Activated naive CD4-positive, alpha-beta T cell (primary cell): ENCODE data around the gene CYB5RL.
"Not testable (repeated sequence)": the region's sequence is repeated elsewhere in the genome, so short reads cannot be mapped to it uniquely, and the experiment has no call there.

ENCODE experiments used
- DNase-seq, 4 experiments: peaks; one replicate each; lab custom pipeline; 2025; lab: John Stamatoyannopoulos, UW

CYB5RL gene, protein sequence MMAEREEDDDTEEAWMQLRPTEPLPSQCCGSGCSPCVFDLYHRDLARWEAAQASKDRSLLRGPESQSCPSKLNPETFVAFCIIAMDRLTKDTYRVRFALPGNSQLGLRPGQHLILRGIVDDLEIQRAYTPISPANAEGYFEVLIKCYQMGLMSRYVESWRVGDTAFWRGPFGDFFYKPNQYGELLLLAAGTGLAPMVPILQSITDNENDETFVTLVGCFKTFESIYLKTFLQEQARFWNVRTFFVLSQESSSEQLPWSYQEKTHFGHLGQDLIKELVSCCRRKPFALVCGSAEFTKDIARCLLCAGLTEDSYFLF

DNA sequence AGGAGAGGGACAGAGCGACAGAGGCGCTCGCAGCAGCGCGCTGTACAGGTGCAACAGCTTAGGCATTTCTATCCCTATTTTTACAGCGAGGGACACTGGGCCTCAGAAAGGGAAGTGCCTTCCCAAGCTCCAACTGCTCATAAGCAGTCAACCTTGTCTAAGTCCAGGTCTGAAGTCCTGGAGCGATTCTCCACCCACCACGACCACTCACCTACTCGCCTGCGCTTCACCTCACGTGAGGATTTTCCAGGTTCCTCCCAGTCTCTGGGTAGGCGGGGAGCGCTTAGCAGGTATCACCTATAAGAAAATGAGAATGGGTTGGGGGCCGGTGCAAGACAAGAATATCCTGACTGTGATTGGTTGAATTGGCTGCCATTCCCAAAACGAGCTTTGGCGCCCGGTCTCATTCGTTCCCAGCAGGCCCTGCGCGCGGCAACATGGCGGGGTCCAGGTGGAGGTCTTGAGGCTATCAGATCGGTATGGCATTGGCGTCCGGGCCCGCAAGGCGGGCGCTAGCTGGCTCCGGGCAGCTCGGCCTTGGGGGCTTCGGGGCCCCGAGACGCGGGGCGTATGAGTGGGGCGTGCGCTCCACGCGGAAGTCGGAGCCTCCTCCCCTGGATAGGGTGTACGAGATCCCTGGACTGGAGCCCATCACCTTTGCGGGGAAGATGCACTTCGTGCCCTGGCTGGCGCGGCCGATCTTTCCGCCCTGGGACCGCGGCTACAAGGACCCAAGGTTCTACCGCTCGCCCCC lies at the start of gene CYB5RL, which contains the start of gene MRPL37:
CYB5RL (minus strand) TSS at position 266 of the 754 bp plus-strand sequence. CDS start 4,414 bp downstream, outside the sequence.
MRPL37 (plus strand) TSS at position 403 of the 754 bp plus-strand sequence; CDS start at position 480, 77 bp downstream.
- DNase-seq = peak; percentile 61 to 82 (median 76)

DNA sequence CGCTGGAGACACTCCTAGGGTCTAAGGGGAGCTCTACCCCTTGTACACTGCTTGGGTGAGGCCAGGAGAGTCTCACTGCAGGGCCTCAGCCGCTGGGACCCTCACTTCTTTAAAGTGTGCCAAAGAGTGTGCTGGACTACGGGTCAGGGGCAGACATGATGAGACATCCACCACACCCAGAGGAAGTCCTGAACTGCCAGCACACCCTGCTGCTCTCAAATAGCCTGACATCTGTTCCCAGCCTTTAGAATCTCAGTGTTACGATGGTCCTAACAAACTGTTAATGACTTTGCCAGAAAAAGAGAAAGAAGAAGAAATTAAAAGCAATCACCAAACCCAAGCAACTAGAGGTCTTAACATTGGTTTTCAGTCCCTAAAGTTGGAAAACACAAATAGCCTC lies 49.1 kb upstream of the CYB5RL start:
- DNase-seq = no peak

DNA sequence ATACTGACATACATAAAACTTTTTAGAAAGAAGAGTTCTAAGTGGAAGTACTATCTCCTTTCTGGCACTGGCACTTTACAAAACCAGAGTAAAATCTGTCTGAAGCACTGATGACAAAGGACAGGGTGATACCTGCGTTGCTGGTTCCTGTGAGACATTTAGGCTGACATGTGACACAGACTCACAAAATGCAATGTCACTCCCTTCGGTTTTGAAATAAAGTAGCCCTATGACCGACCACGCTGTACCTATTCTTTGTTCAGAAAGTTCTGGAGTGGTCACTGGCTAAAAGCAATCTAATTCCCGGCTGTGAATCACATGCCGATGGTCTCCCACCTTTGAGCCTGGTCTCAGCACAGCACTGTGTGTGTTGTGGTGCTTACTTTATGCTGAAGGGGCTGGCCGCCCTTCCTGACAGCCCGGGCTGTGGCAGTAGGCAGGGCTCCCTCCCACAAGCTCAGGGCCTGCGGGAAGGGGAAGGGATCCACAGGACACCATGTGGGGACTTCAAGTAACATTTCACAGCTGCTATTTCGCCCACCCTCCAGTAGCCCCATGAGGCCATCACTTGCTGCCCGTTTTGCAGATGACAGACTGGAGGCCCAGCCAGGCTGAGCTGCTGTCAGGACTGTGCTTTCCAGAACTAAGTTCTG lies 48.2 kb upstream of the CYB5RL start:
- DNase-seq = no peak

DNA sequence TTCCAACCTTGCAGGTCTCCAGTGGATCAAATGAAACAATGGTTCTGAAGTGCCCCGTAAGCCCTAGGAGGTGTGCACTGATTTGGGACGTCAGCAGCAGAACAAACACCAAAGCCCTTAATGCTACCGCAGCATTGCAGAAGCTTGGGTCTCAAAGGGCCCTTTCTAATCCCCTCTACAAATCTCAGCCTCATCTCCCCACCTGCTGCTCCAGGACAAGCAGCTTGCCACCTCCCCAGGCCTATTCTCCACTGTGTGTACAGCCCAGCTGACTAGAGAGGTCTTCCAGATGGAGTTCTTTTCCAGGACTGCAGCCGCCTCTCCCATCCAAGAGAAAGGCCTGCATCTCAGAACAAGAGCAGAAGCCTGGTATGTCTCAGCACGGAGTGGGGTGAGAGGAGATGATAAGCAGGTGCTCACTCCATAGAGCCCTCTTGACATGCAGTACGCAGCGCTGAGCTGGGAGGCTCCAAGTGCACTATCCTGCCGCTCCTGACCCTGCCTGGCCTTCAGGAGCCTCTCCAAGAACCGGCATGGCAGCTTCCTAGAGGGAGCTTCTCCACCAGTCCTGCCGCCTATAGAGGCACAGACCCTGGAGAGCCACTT lies 46.4 kb upstream of the CYB5RL start:
- no peak for DNase-seq

DNA sequence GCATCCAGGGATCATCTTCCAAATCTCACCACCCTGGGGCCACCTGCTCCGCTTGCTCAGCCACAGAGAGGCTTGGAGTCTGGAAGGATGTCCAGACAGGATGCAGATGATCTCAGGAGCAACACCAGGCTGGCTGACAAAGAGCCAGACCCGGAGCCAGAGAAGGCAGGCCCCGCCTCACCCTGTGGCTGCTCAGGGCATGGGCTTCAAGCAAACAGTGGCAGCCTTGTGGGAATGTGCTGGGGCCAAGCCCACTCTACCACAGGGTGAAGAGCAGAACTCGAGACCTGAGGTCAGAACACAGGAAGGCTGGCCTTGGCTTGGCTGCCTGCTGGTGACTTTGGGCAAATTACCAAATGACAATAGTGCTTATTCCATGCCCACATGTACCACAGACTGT lies 45.7 kb upstream of the CYB5RL start:
- DNase-seq = no peak

DNA sequence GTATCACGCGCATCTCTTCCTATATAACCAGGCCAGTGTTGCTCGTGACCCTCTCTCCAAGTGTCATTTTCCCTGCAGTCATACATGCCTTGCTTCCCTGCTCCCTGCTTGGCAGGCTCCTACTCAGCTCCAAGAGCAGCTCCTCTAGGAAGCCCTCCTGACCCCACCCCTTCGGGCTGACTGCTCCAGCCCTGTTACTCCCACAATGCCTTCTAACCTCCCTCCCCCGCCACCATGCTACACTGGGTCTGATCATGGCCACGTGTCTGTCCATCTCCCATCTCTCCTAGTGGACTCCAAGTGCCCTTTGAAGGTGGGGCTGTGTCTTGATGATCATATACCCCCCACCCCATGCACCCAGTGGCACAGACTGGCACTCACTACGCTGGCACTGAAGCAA lies 44.8 kb upstream of the CYB5RL start:
- no peak for DNase-seq

DNA sequence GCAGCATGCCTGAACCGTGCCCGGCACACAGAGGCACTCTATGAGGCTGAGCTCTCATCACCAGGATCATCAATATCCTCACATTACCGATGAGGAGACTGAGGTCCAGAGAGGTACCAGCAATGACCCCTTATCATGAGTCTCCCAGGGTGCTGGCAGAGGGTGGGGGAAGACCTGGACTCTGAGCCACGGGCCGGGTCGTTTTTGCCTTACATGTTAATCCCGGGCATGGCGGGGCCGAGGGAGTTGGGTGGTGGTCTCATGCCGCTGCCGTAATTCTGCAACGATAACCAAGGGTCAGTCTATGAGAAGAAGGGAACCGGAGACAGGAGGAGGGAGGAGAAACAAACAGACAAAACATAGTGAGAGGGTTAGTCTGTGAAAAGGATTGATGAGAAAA lies 43.2 kb upstream of the CYB5RL start:
- DNase-seq = no peak

DNA sequence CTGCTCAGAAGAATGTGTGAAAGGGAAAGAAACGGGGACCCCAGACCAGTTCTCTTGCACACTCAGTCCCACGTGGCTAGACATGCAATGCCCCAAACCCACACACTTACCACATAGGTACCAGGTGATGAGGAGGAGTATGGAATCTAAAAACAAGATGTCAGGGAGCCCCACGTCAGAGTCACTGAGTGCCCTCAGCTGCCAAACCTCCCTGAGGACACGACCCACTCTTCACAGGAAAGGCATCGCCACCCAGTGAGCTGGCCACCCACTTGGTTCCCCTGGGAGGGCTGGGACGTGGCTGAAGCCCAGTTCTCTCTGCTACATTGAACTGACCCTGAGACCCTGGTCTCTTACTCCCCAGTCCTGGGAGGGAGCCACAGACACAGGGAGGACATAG lies 41.5 kb upstream of the CYB5RL start:
- DNase-seq = no peak

DNA sequence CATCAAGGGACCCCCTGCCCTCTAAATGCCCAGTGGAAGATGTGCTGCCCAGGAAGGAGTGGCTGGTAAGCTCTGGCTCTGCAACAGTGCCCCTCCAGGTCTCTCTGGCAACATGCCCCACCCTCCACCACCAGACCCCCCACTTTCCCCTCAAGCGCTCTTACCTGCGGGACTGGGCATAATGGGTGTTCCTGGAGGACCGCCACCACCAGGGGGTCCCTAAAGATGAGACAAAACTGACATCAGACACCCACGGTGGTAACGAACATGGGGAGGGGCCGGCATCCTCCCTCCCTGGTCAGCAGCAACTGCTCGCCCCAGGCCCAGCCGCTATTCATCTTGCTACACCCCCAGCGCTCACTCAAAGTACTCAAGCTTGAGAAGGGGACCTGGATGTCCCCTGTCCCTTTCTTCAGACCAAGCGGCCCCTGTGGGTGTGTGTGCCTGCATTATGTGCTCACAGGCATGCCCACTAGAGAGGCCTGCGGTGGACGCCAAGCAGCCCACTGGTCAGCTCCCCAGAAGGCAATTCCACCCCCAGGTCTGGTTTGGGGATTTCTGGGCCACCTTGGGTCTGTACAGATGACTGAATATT lies 41.0 kb upstream of the CYB5RL start:
- no peak for DNase-seq

DNA sequence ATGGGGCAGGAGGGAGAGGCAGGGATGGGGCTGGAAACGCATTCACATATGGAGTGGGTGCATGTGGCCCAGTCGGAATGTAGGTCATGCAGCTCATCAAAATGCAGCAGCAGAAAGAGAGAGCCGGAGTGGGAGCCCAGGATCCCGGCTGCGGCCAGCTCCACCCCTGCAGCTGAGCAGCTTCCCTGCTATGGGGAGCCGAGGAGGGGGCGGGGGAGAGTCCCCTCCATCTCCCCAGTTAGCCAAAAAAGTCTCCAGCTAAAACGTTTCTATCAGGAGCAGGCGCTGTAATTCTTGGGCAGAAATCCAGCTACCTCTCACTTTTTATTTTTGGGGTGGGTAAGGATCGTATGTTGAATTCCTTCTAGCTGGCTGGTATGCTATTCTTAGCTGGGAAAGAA lies 39.8 kb upstream of the CYB5RL start:
- no peak for DNase-seq

DNA sequence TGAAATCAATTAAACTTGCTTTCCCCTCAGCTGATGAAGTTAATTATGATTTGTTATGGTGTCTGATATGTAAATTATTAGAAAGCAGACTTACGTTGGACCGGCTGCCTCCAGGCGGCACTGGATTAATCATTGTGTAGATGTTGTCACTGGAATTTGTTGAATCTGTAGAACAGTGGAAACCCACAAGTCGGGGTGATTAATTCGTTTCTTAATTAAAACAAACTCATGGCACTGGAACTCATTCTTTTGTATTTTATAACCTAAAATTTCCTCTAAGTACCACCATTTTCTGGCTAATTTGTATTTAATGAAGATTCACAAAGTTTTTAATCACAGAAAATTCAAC lies 39.2 kb upstream of the CYB5RL start:
- no peak for DNase-seq

DNA sequence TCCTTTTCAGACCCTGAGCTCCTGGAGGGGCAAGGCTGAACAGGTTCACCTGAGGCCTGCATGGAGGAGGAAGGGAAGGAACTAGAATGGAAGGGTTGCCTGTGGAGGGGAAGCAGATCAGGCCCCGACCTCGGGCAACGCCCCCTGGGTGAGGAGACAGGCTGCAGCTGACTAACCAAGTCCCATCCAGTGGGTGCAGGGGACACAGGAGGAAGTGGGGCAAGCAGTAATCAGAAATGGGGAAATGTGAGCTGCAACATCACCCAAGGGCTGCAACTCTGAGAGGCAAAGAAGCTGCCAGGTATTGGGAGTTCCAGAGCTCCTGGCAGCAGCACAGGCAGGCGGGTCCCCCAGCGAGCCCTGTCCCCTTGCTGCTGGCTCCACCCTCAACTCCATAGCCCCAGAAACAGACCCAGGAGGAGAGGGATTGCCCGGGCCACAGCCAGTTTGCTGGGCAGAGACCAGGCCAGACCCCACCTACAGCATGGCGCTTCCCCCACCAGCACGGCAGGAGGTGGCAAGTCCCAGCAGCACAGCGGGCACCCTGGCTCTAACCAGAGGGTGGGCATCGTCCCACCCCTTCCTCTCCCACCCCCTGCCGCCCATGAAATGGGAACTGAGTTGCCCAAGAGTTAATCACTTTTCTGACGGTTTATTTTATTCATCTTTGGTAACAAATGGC lies 38.7 kb upstream of the CYB5RL start:
- DNase-seq = no peak

DNA sequence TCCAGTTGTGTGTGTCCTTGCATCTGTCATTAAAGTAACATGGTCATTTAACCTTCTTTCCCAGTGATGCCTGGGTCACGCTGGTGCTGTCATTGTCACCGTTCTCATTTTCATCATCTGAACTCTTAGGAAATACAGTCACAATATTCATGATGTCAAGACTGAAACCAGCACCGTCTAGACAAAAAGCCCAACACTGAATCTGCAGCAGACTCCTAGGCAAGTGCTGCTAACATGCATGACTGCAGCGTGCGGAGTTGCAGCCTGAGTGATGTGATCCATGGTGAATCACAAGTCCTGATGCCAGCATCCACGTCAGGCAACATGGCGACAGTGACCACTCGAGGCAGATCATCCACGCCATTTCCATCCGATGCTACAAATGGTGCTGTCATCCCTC lies 37.8 kb upstream of the CYB5RL start:
- DNase-seq = no peak

DNA sequence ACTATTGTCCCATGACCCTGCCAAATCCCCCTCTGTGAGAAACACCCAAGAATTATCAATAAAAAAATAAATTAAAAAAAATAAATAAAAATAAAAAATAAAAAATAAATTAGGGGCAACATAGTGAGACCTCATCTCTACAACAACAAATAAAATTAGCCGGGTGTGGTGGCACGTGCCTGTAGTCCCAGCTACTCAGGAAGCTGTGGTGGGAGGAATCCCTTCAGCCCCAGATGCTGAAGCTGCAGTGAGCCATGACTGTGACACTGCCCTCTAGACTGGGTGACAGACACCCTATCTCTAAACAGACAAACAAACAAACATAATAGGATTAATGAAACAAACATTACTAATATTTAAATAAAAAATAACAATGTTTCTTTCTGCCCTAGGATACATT lies 34.5 kb upstream of the CYB5RL start:
- DNase-seq = no peak

DNA sequence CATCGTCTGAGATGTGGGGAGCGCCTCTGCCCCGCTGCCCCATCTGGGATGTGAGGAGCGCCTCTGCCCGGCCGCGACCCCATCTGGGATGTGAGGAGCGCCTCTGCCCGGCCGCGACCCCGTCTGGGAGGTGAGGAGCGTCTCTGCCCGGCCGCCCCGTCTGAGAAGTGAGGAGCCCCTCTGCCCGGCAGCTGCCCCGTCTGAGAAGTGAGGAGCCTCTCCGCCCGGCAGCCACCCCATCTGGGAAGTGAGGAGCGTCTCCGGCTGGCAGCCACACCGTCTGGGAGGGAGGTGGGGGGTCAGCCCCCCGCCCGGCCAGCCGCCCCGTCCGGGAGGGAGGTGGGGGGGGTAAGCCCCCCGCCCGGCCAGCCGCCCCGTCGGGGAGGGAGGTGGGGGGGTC lies 33.4 kb upstream of the CYB5RL start:
- not testable (repeated sequence) for DNase-seq

DNA sequence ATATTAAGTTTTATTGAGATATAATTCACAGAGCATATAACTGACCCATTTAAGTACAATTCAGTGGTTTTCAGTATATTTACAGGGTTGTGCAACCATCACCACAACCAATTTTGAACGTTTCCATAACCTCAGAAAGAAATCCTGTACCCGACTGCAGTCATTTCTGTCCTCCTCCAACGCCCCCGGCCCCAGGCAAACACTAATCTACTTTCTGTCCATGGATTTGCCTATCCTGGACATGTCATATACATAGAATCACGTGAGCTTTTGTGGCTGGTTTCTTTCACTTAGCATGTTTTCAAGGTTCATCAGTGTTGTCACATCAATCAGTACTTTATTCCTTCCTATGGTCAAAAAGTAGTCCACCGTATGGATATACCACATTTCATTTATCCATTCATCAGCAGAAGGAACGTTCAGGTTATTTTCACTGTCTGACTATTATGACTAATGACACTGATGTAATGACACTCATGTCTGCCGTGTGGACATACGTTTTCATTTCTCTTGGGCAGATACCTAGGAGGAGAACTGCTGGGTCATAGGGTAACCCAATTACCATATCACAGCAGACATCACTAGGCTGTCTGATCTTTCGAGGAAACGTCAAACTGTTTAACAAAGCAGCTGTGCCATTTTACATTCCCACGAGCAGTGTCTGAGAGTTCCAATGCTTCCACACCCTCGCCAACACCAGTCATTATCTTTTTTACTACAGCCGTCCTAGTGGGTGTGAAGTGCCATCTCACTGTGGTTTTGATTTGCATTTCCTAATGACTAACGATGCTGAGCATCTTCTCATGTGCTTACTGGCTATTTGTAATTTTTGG lies 30.9 kb upstream of the CYB5RL start:
- DNase-seq = no peak

DNA sequence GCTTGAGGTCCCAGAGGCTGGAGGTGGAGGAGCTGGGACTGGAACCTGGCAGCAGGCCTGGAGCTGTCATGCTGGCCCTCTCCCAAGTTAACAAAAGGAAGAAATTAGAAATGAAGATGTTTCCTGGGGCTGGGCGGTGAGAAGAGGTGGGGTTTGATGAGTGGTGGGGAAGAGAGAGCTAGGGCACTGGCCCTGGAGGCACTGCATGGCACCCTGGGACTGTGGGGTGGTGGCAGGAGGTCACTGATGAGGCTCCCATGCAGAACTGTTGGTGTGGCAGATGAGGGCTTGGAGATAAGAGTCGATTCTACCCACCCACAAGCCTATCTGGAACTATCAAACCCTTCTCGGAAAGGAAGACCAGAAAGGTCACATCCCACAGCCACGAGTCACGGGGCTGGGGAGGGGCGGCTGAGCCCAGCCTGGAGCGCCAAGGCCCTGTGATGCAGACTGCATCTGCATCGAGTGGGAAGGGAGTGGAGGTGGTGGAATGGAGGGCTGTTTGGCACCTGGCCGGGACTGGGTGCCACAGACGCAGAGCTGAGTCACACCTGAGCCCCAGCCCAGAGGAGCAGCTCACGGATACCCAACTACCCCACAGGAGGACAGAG lies 29.6 kb upstream of the CYB5RL start:
- DNase-seq = no peak

DNA sequence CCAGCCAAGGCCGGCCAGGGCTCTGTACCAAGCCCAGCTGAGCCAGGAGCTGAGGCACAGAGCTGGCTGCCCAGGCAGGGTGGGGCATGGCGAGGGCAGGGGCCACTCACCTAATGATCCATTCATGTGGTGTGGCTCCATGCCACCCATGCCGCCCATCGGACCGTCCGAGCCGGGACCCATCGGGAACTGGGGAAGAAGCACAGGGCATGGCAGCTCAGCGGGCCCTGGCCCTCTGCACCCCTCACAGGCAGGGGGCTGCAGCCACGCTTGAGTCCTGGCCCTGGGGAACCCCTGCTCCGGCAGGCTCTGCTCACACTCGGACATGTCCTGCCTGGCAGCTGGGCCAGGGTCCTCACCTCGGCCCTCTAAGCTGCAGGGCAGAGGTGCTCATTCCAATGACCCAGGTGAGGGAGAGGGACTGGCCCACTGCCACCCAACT lies 28.8 kb upstream of the CYB5RL start:
- no peak for DNase-seq

DNA sequence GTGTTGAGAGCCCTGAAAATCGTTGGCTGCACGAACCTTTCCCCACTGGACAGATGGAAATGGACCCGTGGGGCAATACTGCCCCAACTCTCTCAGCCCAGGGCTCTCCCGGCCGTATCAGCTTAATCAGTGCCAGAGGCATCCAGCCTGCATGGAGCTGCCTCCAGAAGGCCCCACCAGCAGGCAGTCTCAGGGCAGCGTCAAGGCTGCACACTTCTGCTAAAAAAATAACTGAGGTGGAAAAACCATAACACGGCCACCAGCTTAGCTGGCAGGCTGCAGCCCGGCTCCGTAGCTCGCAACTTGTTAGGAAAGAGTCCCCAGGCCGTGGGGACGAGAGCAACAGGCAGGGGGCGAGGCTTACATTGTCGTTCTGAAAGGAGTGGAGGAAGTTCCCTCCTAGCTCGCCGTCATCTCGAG lies 28.1 kb upstream of the CYB5RL start:
- DNase-seq = no peak

DNA sequence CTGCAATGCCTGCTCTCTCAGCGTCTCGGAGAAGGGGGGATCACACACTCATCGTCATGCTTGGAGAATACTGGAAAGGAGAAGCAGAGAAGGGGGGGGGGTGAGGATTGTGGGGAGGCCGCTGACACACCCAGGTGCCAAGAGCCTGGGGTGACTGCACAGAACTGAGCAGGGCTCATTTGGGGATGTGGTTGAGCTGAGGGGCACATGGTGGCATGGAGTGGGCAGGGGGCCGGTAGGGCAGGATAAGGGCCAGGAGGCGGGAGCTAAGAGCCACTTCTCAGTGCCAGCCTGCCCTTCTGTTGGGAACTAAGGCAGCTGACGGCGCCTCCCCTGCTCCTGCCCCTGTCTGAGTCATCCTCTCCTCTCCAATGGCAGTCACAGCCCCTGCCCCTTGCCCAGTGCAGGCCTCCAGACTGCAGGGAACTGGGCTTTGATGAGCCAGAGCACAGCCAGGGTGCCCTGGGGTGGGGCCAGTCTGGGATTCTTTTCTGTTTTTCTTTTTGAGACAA lies 27.3 kb upstream of the CYB5RL start:
- DNase-seq = no peak
